T-helper 22 cell (primary cell): ENCODE results near the gene OTUD1.

Experiments used
- DNase-seq: peaks from one replicate; pipeline ENCODE4 v3.0.0-alpha.2; 2020; ENCODE audit warnings: low read depth

OTUD1 gene

DNA sequence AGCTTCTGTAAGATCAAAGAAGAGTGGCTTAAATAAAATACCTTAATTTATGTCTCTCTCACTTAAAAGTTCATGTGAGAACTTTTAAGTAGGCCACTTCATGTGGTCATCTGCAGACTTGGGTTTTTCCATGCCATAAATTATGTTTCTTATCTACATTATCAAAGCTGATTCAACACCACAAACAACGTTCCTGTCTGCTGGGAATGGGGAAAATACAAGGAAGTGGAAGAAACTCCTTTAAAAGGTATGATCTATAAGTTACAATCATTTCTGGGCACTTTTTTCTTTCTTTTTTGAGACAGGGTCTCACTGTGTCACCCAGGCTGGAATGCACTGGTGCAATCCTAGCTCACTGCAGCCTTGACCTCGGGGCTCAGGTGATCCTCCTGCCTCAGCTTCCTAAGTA lies 16.9 kb upstream of the OTUD1 start:
- no peak for DNase-seq

DNA sequence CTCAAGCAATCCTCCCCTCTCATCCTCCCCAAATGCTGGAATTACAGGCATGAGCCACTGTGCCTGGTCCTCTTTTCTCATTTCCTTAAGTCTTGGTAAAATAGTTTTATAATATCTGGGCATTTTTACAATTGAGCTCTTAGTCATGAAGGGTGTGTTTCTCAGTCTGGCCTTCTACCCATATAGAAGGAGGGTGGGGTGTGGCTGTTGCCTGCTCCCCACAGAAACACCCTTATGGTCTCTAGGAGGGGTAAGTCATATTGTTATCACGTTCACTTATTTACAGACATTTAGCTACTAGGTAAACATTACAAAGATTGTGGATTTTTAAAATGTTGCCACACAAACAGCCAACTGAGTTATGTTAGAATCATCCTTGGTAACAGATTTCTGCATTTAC lies 6.7 kb upstream of the OTUD1 start:
- no peak for DNase-seq

DNA sequence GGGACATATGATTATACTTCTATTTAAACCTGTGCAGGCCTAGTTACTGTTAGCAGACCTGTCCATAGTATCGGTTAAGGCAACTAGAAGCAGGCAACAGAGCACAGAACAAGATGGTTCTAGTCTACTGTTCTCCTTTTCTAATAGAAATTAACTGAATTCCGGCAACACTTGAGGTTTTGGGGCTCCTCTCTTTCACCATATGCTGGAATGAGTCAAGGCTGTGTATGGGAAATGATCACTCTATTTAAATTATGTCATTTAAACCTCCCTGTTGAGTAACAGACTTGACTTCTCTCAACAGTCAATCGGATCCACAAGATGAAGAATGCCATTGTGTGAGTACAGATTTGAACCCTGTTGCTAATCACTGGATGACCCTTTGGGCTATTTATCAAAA lies 6.2 kb upstream of the OTUD1 start:
- no peak for DNase-seq

DNA sequence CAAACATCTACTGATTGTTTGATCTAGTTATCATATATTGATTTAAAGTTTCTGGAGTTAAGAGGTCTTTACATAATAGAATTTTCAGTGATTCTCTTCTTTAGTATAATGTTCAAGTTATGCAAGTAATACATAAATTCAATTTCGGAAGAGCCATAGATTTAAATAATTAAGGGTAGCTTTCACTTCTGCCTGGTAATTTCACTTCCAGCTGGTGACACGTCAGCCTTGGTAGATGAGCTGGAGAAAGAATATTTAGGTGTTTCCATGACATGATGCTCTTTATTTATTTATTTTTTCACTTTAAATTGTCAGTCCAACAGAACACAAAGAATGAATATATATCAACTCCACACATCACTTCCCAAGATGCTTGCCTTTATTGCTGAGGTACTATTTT lies 5.2 kb upstream of the OTUD1 start:
- no peak for DNase-seq

DNA sequence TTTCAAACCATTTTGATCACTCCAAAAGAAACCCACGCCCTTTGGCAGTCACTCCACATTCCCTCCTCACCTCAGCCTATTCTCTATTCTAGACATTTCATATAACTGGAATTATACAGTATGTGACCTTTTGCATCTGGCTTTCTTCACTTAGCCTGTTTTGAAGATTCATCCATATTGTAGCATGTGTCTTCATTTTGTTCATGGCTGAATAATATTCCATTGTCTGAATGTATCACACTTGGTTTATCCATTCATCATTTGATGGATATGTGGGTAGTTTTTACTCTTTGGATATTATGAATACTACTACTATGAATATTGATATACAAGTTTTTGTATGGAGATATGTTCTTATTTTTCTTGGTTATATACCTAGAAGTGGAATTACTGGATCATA lies 3.5 kb upstream of the OTUD1 start:
- DNase-seq, result no peak

DNA sequence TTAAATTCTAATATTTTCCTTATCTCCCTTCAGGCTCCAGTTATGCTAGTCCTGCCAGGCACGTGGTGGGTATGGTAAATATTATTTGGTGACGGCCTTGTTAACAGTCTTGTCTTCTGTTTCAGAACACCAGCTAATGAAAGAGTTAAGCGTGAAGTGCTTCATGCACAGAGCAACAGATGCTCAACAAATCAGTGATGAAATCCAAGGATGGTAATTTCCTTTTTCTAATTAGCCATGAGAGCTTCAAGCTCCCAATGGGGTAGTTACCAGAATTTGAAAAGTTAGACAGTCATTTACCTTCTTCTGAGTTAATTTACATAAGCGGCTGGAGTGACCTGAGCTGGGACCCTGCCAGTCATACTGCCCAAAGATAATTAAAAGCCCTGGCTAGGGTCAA lies 1.9 kb upstream of the OTUD1 start:
- no peak for DNase-seq

DNA sequence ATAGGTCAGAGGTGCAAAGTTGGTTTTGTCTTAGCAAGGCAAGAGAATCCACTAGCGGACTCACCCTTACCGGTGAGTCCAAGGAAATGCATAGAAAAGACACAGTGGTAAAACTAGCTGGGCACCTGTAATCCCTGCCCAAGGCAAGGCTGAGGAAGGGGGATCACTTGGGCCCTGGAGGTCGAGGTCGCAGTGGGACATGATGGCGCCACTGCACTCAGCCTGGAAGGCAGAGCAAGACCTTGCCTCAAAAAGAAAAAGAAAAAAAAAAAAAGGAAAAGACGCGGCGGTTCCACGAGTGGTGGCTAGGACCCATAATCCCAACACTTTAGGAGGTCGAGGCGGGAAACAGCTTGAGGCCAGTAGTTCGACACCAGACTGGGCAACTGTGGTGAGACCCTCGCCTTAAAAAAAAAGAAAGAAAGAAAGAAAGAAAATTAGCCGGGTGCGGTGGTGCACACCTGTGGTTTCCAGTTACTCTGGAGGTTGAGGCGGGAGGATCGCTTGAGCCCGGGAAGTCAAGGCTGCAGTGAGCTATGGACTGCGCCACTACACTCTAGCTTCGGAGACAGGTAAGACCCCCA lies 820 bp upstream of the OTUD1 start:
- no peak for DNase-seq

DNA sequence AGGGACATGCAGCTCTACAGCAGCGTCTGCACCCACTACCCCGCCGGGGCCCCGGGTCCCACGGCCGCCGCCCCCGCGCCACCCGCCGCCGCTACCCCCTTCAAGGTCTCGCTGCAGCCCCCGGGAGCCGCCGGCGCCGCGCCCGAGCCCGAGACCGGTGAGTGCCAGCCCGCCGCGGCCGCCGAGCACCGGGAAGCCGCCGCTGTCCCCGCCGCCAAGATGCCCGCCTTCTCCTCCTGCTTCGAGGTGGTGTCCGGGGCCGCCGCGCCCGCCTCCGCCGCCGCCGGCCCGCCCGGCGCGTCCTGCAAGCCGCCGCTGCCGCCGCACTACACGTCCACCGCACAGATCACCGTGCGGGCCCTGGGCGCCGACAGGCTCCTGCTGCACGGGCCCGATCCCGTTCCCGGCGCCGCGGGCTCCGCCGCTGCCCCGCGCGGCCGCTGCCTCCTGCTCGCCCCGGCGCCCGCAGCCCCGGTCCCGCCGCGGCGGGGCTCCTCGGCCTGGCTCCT lies 631 bp downstream of the OTUD1 start:
- DNase-seq, result no peak

DNA sequence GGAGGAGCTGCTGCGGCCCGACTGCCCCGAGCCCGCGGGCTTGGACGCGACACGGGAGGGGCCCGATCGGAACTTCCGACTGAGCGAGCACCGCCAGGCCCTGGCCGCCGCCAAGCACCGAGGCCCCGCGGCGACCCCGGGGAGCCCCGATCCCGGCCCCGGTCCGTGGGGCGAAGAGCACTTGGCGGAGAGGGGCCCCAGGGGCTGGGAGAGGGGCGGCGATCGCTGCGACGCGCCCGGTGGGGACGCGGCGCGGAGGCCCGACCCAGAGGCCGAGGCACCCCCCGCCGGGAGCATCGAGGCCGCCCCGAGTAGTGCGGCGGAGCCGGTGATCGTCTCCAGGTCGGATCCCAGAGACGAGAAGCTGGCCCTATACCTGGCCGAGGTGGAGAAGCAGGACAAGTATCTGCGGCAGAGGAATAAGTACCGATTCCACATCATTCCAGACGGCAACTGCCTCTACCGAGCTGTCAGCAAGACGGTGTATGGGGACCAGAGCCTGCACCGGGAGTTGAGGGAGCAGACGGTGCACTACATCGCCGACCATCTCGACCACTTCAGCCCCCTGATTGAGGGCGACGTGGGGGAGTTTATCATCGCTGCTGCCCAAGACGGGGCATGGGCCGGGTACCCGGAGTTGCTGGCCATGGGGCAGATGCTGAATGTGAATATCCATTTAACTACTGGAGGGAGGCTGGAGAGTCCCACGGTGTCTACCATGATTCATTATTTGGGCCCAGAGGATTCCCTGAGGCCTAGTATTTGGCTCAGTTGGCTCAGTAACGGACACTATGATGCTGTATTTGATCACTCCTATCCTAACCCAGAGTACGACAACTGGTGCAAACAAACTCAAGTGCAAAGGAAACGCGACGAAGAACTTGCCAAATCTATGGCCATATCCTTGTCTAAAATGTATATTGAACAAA lies 1.4 kb downstream of the OTUD1 start:
- no peak for DNase-seq

DNA sequence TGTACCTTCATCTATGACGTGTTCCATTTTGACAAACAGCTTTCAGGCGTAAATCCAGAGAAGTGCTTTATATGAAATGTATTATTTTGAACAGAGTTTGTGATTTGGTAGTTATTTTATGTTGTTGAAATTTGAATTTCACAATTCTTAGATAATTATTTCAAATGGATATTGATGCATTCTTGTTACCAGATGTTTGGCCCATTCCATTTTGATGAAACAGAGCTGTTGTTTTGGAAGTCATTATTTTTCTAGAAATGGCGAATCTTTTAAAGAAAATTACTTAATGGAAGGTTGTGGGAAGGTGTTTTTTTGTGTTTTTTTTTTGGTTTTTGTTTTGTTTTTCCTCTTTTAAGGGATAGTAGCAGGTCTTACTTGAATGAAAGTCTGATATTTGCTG lies 2.4 kb downstream of the OTUD1 start:
- DNase-seq, result no peak

DNA sequence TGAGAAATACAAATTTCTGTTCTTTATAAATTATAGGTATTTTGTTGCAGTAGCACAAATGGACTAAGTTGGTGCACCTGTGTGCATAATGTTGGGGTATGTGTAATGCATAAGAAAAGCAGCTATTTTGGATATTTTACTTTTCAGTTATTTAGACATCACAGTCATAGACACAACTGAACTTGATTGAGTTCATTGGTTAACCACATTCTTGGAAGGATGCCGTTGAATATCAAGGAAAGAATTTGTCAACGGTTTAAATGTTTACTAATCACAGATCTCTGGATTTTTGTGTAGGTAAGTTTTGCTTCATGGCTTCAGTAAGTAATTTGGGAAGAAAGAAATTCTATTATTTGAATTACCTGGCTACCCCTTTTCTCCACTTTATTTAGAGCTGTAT lies 4.1 kb downstream of the OTUD1 start:
- DNase-seq, result no peak

DNA sequence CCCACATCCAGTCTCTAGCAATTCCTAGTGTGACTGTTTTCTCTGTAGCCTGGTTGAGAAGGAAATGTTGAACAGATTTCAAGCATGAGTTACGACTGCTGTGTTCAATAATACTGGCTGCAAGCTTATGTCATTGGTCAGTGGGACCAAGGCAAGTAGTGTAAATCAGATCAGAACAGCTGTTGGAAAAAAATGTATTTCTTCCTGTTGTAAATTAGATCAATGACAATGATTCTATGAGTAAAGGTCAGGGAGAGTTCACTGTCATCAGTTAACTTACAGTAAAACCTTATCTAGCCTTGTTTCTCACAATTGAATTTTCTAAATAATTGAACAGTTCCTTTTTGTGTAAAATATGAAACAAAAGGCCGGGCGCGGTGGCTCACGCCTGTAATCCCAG lies 6.7 kb downstream of the OTUD1 start:
- DNase-seq, result no peak

DNA sequence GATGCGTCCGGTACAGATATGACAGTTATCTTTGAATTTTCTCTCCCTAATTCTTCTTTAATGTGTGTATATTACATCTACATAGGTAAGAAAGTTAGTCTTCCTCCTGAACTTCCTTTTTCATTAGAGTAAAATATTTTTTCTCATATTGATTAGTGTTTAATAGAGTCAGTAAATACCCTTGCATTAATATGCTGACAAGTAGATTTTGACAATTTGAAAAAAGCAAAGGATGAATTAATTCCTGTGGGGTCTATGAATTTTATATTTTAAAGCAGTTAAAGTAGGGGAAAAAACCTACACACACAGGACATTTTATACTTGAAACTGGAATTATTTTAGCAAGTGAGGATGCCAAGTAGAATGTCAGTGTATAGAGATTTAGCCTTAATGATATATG lies 9.4 kb downstream of the OTUD1 start:
- no peak for DNase-seq

DNA sequence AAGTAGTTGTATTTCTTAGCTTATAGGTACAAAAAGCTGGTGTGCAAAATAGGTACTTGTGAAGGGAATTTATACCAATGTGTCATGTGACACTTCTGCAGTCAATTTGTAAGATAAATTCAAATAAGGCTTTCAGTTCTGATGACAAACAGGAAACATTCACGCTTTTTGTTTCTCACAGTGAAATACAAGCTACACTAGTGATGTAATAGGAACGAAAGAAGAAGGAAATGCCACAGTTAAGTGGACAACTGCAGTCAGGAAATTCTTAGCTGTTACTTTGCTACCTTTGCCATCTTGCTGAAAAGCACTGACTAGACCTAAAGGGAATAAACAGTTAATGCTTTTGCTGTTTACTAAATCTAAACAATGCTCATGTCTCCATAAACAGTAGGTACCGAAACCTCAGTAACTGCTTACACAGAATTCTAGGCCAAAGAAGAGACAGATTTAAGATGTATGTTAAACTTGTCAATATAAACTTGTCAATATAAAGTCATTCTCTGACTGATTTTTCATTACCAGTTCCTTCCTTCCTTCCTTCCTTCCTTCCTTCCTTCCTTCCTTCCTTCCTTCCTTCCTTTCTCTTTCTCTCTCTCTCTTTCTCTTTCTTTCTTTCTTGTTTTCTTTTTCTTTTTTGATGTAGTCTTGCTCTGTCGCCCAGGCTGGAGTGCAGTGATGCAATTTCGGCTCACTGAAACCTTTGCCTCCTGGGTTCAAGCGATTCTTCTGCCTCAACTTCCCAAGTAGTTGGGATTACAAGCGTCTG lies 10.1 kb downstream of the OTUD1 start:
- DNase-seq, result no peak

DNA sequence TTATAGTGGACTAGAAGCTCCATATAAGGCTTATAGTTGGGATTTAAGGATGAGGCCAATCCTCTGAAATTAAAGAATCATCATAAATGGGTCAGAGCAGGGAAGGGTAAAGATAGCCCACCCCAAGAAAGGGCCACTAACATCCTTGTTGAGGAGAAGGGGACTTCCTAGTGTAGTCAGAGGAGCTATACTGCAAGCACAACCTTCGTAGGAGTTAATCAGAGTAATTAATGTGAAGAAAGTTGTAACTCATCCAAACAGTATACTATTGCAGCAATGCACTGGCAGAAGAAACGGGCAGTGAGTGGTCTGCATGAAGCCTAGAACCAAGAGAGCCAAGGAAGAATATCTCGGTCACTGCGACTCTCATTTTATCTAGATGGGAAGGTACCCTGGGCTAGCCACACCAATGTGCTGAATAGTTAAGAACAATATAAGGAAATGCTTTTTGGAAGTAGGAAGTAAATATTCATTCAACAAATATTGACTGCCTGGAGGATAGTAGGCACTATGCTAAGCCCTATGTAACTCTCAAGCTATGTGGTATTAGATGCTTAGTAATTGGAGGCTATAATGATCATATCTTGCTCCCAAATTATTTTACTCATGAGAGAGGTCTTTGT lies 13.3 kb downstream of the OTUD1 start:
- no peak for DNase-seq

DNA sequence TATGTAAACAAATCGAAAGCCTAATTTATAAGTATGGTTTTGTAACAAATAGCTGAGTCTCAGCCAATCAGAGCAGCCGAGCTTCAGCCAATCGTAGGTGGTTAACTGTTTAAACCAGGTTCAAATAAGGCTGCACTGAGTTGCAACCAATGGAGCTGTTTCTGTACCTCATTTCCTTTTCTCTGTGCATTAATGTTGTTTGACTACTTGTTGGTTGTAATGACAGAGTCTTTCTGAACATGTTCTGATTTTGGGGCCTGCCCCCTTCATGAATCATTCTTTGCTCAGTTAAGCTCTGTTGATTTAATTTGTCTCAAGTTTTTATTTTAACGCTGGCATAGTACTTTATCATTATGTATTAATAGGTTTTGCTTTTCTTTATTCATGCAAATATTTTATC lies 14.6 kb downstream of the OTUD1 start:
- DNase-seq, result no peak

DNA sequence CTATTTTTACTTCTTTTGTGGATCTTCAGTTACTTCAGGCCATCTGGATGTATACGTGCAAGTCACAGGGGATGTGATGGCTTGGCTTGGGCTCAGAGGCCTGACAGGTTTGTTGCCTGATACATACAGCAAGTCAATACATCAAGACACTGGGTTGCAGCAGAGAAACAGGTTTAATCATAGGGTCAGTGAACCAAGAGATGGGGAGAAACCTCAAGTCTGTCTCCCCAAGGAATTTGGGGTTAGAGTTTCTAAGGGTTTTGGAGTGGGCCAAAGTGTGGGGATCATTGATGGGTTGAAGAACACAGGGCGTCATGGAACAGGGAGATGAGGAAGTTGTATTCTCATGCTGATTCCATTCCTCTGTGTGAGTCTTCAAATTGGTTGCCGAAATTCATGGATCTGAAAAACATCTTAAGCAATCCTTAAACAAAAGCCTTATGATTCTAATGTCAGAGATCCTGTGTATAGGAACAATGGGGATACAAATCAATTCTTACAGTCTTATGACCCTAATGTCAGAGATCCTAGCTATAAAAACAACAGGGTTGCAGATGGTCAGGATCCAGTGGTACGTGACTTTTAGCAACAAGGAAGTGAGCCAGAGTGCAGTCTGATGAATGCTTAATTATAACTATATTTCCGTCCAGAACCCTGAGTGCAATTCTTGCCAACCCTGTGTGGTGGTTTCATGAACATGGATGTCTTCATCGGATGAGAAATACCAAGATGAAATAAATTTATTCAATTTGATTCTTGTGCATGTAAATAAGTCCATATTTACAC lies 18.9 kb downstream of the OTUD1 start:
- DNase-seq, result no peak

DNA sequence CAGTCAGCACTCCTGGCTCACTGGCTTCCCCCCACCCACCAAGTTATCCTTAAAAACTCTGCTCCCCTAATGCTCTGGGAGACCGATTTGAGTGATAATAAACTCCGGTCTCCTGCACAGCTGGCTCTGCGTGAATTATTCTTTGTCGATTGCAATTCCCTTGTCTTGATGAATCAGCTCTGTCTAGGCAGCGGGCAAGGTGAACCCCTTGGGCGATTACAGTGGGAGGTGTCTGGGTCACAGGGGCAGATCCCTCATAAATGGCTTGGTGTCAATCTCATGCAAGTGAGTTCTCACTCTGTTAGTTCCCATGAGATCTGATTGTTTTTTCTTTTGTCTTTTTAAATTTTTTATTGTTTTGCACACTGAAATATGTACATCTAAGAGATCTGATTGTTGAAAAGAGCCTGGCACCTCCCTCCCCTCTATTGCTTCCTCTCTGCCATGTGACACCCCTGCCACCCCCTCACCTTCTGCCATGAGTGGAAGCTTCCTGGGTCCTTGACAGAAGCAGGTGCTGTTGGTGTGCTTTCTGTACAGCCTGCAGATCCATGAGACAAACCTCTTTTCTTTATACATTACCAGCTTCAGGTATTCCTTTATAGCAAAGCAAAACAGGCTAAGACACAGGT lies 20.5 kb downstream of the OTUD1 start:
- DNase-seq, result no peak

DNA sequence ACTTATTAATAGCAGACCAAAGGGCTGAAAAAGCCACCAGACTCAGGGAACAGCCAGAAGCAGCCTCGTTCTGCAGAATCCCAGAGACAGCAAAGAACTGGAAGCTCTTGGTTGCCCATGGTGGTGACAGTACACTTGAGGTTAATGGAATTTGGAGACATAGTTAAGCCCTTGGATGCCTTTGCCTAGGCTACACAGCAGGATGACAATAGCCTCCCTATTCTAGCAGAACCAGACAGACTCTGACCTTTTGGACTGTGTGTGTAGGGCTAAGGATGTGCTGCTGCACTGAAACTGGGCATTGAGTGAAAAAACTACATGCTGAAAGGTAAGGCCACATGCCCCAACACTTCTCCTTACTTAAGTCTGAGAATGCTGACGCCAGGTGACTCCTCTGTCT lies 22.7 kb downstream of the OTUD1 start:
- no peak for DNase-seq

DNA sequence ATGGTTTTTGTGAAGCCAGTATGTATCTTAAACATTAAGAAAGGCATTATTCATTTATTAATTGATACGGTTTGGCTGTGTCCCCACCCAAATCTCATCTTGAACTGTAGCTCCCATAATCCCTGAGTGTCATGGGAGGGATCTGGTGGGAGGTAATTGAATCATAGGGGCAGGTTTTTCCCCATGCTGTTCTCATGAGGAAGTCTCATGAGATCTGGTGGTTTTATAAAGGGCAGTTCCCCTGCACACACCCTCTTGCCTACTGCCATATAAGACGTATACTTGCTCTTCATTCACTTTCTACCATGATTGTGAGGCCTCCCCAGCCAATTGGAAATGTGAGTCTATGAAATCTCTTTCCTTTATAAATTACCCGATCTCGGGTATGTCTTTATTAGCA lies 28.1 kb downstream of the OTUD1 start:
- DNase-seq, result no peak

DNA sequence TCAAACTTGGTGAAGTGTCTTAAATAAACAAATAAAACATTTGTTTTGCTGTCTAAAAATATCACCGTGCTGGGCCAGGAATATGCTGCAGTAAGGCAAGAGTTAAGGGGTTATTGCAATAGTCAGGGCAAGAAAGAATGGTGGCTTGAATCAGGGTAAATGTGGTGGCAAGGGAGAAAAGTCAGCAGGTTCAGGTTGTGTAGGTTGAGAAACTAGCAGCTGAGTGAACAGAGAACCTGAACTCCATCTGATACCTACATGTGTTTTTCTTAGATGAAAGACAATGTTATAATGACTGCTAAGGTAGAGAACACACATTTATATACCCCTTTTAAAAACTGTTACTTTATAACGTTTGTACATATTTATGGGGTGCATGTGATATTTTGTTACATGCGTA lies 28.7 kb downstream of the OTUD1 start:
- no peak for DNase-seq
